Keratinocyte (primary cell): ENCODE results near the gene MAOA. TPM values are rescaled to one million over a fixed set of nuclear protein-coding genes. Genes with fewer than 3 reads are reported as not detected.

Source experiments
- DNase-seq: peaks from one replicate; pipeline ENCODE4 v3.0.0-alpha.2; 2011; ENCODE audit warnings: low read depth, missing footprints, low spot score
- FAIRE-seq: peaks from 2 replicates; lab custom pipeline; 2011; peaks lifted over from hg19 to GRCh38; lab: Jason Lieb, UNC
- H2AFZ ChIP-seq: 2 replicates; pipeline ENCODE4 v1.6.0; 2012; ENCODE audit warnings: low read length, control low read depth, inconsistent platforms; ENCODE audit not compliant: control insufficient read depth
- H3K27ac ChIP-seq: 2 replicates; pipeline ENCODE4 v1.5.1; 2011; ENCODE audit warnings: low read length; ENCODE audit not compliant: control insufficient read depth, insufficient read depth
- H3K27me3 ChIP-seq: 3 replicates; pipeline ENCODE4 v1.6.0; 2011; ENCODE audit warnings: low read length; ENCODE audit not compliant: control insufficient read depth, insufficient read depth; ENCODE audit errors: extremely low read depth
- H3K36me3 ChIP-seq, 2 experiments: 2 replicates in 1 of 2; 3 replicates in 1 of 2; pipeline ENCODE4 v1.5.1; 2011; ENCODE audit warnings: low read length in 2 of 2, mild to moderate bottlenecking in 1 of 2; ENCODE audit not compliant: control insufficient read depth in 2 of 2, insufficient read depth in 2 of 2; ENCODE audit errors: extremely low read depth in 1 of 2
- H3K4me1 ChIP-seq: 3 replicates; pipeline ENCODE4 v1.5.1; 2011; ENCODE audit warnings: low read length; ENCODE audit not compliant: control insufficient read depth, insufficient read depth; ENCODE audit errors: extremely low read depth
- H3K4me2 ChIP-seq: 3 replicates; pipeline ENCODE4 v1.6.0; 2011; ENCODE audit warnings: low read depth, low read length; ENCODE audit not compliant: control insufficient read depth, insufficient read depth; ENCODE audit errors: extremely low read depth
- H3K4me3 ChIP-seq, 3 experiments: fragments of 200-600 bp in 1 of 3; sonication (generic) in 1 of 3; 2 replicates in 2 of 3; 3 replicates in 1 of 3; pipeline ENCODE4 v1.5.1; 2011 to 2016; ENCODE audit warnings: low read length in 3 of 3, mild to moderate bottlenecking in 3 of 3, control low read depth in 2 of 3, inconsistent platforms in 1 of 3, low read depth in 1 of 3, mixed read lengths in 1 of 3, mixed run types in 1 of 3, moderate library complexity in 1 of 3; ENCODE audit not compliant: control insufficient read depth in 2 of 3, insufficient read depth in 2 of 3; ENCODE audit errors: extremely low read depth in 1 of 3
- H3K79me2 ChIP-seq: 2 replicates; pipeline ENCODE4 v1.6.0; 2012; ENCODE audit warnings: low read length; ENCODE audit not compliant: control insufficient read depth, insufficient read depth
- H3K9ac ChIP-seq: 3 replicates; pipeline ENCODE4 v1.6.0; 2011; ENCODE audit warnings: low read length; ENCODE audit not compliant: control insufficient read depth, insufficient read depth; ENCODE audit errors: extremely low read depth
- H3K9me1 ChIP-seq: 3 replicates; pipeline ENCODE4 v1.6.0; 2011; ENCODE audit warnings: low read length; ENCODE audit not compliant: control insufficient read depth, insufficient read depth; ENCODE audit errors: extremely low read depth
- H3K9me3 ChIP-seq: 2 replicates; pipeline ENCODE4 v1.5.1; 2012; ENCODE audit warnings: low read depth, low read length; ENCODE audit not compliant: control insufficient read depth
- H4K20me1 ChIP-seq: 3 replicates; pipeline ENCODE4 v1.6.0; 2011; ENCODE audit warnings: low read length; ENCODE audit not compliant: control insufficient read depth, insufficient read depth; ENCODE audit errors: extremely low read depth
- CTCF ChIP-seq, 3 experiments: IDR thresholded peaks in 1 of 3; conservative IDR thresholded peaks in 1 of 3; optimal IDR thresholded peaks in 1 of 3; 2 replicates in 2 of 3; 3 replicates in 1 of 3; pipeline versions ENCODE3 to v1.5.1; 2011; ENCODE audit warnings: low read length in 3 of 3, mild to moderate bottlenecking in 3 of 3, moderate library complexity in 2 of 3, control low read depth in 1 of 3, inconsistent platforms in 1 of 3; ENCODE audit not compliant: insufficient read depth in 2 of 3; ENCODE audit errors: extremely low read depth in 1 of 3
- EZH2 ChIP-seq: IDR thresholded peaks from one replicate; pipeline ENCODE4 v1.6.1; 2012; ENCODE audit warnings: inconsistent platforms, mild to moderate bottlenecking, low read length, moderate library complexity
- dilution Hi-C: fragments of 300-500 bp; cut with MboI; formaldehyde crosslinking; loops from one replicate; pipeline ENCODE4 v1.7.0; 2020; ENCODE audit warnings: low sequenced_read_pairs; ENCODE audit not compliant: extremely low pct_ligation_motif_present
- polyA plus RNA-seq, 5 experiments: library from polyadenylated mRNA; depleted of rRNA in 3 of 5; stranded (reverse) in 3 of 5; stranded (forward) in 1 of 5; unstranded in 1 of 5; fragments of >200 nt; gene quantifications; 1 replicate in 1 of 5; 2 replicates in 3 of 5; 3 replicates in 1 of 5; pipeline versions ENCODE4 v1.2.1 to v1.2.3, GENCODE V29; 2011 to 2012; ENCODE audit warnings: missing spikeins in 2 of 5, low read depth in 1 of 5, low replicate concordance in 1 of 5

Gene MAOA
- polyA plus RNA-seq, 1 donor (not counting 4 experiments of a cell fraction or from before 2014, with no cell fraction given): 69.7 TPM

GRCh38 chrX:43717161-43717560 lies 61.1 kb downstream of the MAOA start:
- FAIRE-seq: peak; percentile 97
- H3K4me3 ChIP-seq: peak overlapping the region in 1 of 3 experiments; percentile 7
- DNase-seq: peak; percentile 67
- dilution Hi-C loops: no loop called here
- peaks cover 2% of the 10 kb centered on the region for H3K9me3 ChIP-seq
- peaks cover 35% of the 10 kb centered on the region for H3K4me1 ChIP-seq
- no peaks in the 10 kb centered on the region for H3K9me1 ChIP-seq
- TF ChIP-seq CTCF (optimal IDR thresholded peaks at IDR 0.05 in 1 of 3, IDR thresholded peaks at IDR 0.05 in 1 of 3, conservative IDR thresholded peaks at IDR 0.05 in 1 of 3; ENCODE audit: extremely low read depth in 1 of 3, insufficient read depth in 2 of 3, low read length in 3 of 3) (no peak), EZH2 (no peak)
- H3K27ac ChIP-seq: peak overlapping the region; percentile 93
- H4K20me1 ChIP-seq: no peaks in the 10 kb centered on the region
- peaks cover 0 to 2% of the 10 kb centered on the region in 2 experiments for H3K36me3 ChIP-seq
- no peak overlapping the region for H2AFZ ChIP-seq
- H3K79me2 ChIP-seq: no peaks in the 10 kb centered on the region
- peak overlapping the region; percentile 54 for H3K4me2 ChIP-seq
- H3K9ac ChIP-seq: peak overlapping the region; percentile 52
- no peaks in the 10 kb centered on the region for H3K27me3 ChIP-seq

- Histone ChIP-seq H3K9ac (peak overlapping the region; percentile 36), H3K79me2 (no peaks in the 10 kb centered on the region), H3K9me1 (no peaks in the 10 kb centered on the region), H3K36me3 (no peaks in the 10 kb centered on the region), H3K27ac (peak overlapping the region; percentile 93), H3K9me3 (peaks cover 2% of the 10 kb centered on the region), H2AFZ (no peak overlapping the region), H3K4me2 (peak overlapping the region; percentile 54), H4K20me1 (no peaks in the 10 kb centered on the region), H3K4me1 (peaks cover 35% of the 10 kb centered on the region), H3K4me3 (no peak overlapping the region), H3K27me3 (no peaks in the 10 kb centered on the region)
- no peak for DNase-seq
- no peak for TF ChIP-seq CTCF (optimal IDR thresholded peaks at IDR 0.05 in 1 of 3, IDR thresholded peaks at IDR 0.05 in 1 of 3, conservative IDR thresholded peaks at IDR 0.05 in 1 of 3; ENCODE audit: extremely low read depth in 1 of 3, insufficient read depth in 2 of 3, low read length in 3 of 3)
- TF ChIP-seq EZH2: no peak
- dilution Hi-C loops: no loop called here
- peak; percentile 76 for FAIRE-seq
Measured at GRCh38 chrX:43718081-43718480, 62.0 kb downstream of the MAOA start.
